Colonic mucosa (tissue), 4 donors: Measurements from ENCODE around the gene RFX2. TPM values are rescaled to one million over a fixed set of nuclear protein-coding genes. Genes with fewer than 3 reads are reported as not detected.

Experiments
- DNase-seq: peaks from one replicate; pipeline ENCODE4 v3.0.0-alpha.2; 2020
- H3K27ac ChIP-seq: fragments of 200-600 bp; one replicate; pipeline ENCODE4 v1.8.0; 2021
- H3K27me3 ChIP-seq: fragments of 200-600 bp; one replicate; pipeline ENCODE4 v1.8.0; 2021
- H3K36me3 ChIP-seq: fragments of 200-600 bp; one replicate; pipeline ENCODE4 v1.8.0; 2021
- H3K4me1 ChIP-seq: fragments of 200-600 bp; one replicate; pipeline ENCODE4 v1.8.0; 2021; ENCODE audit warnings: mild to moderate bottlenecking
- H3K4me3 ChIP-seq: fragments of 200-600 bp; one replicate; pipeline ENCODE4 v1.8.0; 2021
- H3K9ac ChIP-seq, 2 donors: one replicate each; pipeline ENCODE4 v1.7.0; 2013; ENCODE audit warnings: control low read depth in 2 of 2, low read depth in 2 of 2, low read length in 2 of 2
- H3K9me3 ChIP-seq: fragments of 200-600 bp; one replicate; pipeline ENCODE4 v1.8.0; 2021
- CTCF ChIP-seq: fragments of 200-600 bp; IDR thresholded peaks from one replicate; pipeline ENCODE4 v1.8.0; 2022; ENCODE audit warnings: antibody characterized with exemption, mild to moderate bottlenecking
- intact Hi-C: fragments of 100-400 bp; cut with DNase I; formaldehyde crosslinking; loops from one replicate; pipeline ENCODE4 v1.14.1; 2022
- total RNA-seq, 2 donors: library from RNA; stranded (reverse); fragmentation: NEBNext Ultra II Directional in 1 of 2; extraction: Animal tissue kit (Norgen Biotek cat#: 25700) in 1 of 2; gene quantifications; one replicate each; pipeline ENCODE4 v1.2.1, GENCODE V29; 2021
- donor health status: healthy.
- donor health status: DM: no; HTN: no; CAD: no.
- donor health status: DM: no; HTN: no; CAD: no.

RFX2 gene
- total RNA-seq, 2 donors from 2014 or later: 6.2 to 7.3 TPM

- no peak overlapping the region for H3K27ac ChIP-seq
- H3K4me1 ChIP-seq: no peaks in the 10 kb centered on the region
- intact Hi-C loops: no loop called here
- DNase-seq: no peak
- H3K36me3 ChIP-seq: no peaks in the 10 kb centered on the region
- no peaks in the 10 kb centered on the region for H3K27me3 ChIP-seq
- no peak for TF ChIP-seq CTCF
- no peak overlapping the region for H3K9ac ChIP-seq
- H3K4me3 ChIP-seq: no peak overlapping the region
- no peaks in the 10 kb centered on the region for H3K9me3 ChIP-seq
Measured at GRCh38 chr19:5992756-5993155, 117.5 kb downstream of the RFX2 start.

GRCh38 chr19:5991244-5991838 lies 119.0 kb downstream of the RFX2 start:
- H3K27ac ChIP-seq: no peak overlapping the region
- H3K36me3 ChIP-seq: no peaks in the 10 kb centered on the region
- H3K9me3 ChIP-seq: no peaks in the 10 kb centered on the region
- H3K27me3 ChIP-seq: no peaks in the 10 kb centered on the region
- intact Hi-C loops: no loop called here
- H3K9ac ChIP-seq: no peak overlapping the region
- TF ChIP-seq CTCF: no peak
- DNase-seq: no peak
- no peaks in the 10 kb centered on the region for H3K4me1 ChIP-seq
- H3K4me3 ChIP-seq: no peak overlapping the region

GRCh38 chr19:5990289-5990797 lies 120.0 kb downstream of the RFX2 start:
- Histone ChIP-seq H3K27ac (no peak overlapping the region), H3K36me3 (no peaks in the 10 kb centered on the region), H3K9me3 (no peaks in the 10 kb centered on the region), H3K4me3 (no peak overlapping the region), H3K9ac (no peak overlapping the region), H3K27me3 (no peaks in the 10 kb centered on the region), H3K4me1 (no peaks in the 10 kb centered on the region)
- no peak for TF ChIP-seq CTCF
- intact Hi-C loops: no loop called here
- no peak for DNase-seq

GRCh38 chr19:5989388-5990074 lies 120.8 kb downstream of the RFX2 start:
- no peak for TF ChIP-seq CTCF
- Histone ChIP-seq H3K4me1 (no peaks in the 10 kb centered on the region), H3K27me3 (no peaks in the 10 kb centered on the region), H3K27ac (no peak overlapping the region), H3K9ac (no peak overlapping the region), H3K36me3 (no peaks in the 10 kb centered on the region), H3K9me3 (no peaks in the 10 kb centered on the region), H3K4me3 (no peak overlapping the region)
- intact Hi-C loops: no loop called here
- DNase-seq: no peak

- Histone ChIP-seq H3K27ac (no peak overlapping the region), H3K9me3 (no peaks in the 10 kb centered on the region), H3K9ac (no peak overlapping the region), H3K4me1 (no peaks in the 10 kb centered on the region), H3K36me3 (no peaks in the 10 kb centered on the region), H3K27me3 (no peaks in the 10 kb centered on the region), H3K4me3 (no peak overlapping the region)
- TF ChIP-seq CTCF: no peak
- intact Hi-C loops: no loop called here
- DNase-seq: no peak
Measured at GRCh38 chr19:5988517-5989387, 121.5 kb downstream of the RFX2 start.
